ENCODE results near the gene PLAC8.
"Not testable (repeated sequence)": the region's sequence is repeated elsewhere in the genome, so short reads cannot be mapped to it uniquely, and the experiment has no call there.

PLAC8 gene

DNA sequence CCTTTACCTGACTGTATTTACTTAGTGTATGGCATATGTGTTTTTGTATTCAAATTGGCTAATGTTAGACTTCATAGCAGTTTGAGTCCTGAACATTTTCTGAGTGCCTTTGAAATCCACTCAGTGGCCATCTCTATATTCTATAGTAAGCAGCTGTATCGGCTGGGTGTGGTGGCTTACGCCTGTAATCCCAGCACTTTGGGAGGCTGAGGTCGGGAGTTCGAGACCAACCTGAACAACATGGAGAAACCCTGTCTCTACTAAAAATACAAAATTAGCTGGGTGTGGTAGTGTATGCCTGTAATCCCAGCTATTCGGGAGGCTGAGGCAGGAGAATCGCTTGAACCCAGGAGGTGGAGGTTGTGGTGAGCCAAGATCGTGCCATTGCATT is 2.8 kb downstream of the PLAC8 start:
- DNase-seq = not testable (repeated sequence)

DNA sequence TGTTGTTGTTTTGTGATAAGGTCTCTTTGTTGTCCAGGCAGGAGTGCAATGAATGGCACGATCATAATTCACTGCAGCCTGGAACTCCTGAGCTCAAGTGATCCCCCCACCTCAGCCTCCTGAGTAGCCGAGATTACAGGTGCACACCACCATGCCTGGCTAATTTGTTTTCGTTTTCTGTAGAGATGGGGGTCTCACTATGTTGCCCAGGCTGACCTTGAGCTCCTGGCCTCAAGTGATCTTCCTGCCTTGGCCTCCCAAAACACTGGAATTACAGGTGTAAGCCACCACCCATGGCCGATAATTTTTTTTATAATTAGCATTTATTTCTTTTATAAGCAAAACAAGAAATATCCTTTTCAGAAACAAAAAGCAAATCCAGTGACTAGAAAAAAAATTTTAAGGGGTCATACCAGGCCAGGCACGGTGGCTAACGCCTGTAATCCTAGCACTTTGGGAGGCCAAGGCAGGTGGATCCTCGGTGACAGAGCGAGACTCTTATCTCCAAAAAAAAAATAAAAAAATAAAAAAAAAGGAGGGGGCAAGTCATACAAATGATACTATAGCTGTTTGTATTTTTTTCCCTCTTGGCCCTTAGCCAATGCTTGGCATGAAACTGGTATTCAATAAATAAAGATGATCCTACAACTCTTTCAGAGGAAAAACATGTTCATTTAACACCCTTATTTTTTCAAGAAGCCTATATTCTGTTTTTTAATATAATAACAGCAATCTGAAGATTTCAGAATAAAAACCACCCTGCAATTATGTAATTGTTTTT is 3.4 kb downstream of the PLAC8 start:
- DNase-seq = no peak

DNA sequence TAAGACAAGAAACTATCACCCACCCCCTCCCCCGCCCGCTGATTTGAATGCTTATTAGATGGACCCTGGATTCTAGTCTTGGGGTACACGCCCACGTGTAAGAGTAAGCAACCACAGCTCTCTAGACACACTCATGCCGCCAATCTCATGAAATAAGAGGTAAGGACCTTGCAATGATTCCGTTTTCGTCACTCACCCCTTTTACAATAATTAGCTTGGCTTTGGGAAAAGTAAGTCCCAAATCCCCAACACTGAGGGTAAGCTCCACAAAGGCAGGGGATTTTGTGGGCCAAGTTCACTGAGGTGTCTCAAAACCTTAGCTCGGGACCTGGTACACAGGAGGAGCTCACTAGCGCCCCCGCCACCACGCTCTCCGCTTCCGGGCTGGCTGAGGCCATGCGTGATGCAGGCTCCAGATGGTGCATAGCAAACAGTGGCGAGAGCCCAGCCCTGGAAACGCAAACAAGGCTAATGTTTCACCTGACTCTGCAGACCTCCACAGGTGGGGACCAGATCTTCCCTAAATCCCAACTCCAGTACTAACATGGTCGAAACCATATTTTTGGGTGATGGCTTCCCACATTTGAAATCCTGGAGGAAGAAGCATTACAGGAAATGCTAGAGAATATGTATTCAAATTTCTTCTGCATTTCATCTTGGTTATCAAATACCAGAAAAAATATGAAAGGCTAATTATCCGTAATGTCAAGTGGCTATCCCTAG is 4.1 kb downstream of the PLAC8 start:
- DNase-seq = peak; percentile 92

DNA sequence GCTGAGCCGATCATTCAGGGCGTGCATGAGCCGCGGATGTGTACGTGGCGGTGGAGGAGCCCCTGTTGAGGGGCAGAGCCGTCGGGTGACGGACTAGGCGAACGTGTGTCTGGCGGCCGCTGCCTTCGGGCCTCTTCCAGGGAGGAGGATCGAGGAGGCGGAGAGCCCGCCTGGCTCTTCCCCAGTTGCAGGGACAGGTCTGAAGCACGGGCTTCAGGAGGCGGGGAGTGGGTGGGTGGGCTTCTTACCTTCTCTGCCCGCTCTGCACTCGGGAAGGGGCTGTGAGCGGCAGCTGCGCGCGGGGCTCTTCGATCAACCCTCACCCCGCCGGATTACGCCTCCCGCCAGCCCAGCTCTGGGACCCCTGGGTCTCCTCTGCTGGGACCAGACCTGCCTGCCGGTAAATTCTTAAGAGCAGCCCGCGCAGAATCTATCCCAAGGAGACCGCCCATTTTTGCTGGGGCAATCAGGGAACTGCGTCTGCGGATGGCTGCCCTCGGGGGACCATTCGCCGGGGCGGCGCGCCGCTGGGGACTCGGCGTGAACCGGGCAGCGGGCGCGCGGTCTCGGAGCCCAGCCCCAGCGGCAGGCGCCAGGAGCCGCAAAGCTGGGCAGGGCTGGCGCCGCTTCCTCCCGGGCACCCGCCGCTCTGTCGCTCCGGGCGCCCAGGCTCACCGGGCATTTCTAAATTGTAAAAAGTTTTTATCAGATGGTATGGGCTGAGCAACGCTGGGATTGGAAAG is 4.9 kb downstream of the PLAC8 start:
- DNase-seq = peak; percentile 76

DNA sequence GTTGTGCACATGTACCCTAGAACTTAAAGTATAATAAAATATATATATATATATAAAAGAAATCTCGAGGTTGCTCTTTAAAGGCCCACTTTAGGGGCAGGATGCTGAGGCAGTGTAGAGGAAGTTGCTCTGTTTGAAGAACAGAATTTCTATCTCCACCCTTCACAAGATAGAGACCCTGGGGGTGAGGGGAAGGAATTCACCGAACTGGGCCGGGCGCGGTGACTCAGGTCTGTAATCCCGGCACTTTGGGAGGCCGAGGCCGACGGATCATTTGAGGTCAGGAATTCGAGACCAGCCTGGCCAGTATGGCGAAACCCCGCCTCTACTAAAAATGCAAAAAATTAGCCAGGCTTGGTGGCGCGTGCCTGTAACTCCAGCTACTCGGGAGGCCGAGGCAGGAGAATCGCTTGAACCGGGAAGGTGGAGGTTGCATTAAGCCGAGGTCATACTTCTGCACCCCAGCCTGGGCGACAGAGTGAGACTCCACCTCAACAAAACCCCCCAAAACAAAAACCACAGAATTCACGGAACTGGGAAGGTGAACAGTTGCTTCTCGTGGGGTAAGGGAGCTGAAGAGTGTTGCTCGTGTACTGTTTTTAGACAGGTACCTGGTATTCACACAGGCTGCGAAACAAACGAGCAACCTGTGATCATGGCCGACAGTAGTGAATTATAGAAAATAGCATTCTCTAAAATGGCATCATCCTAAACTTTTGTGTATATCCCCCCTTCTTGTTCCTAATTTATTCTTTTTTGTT is 6.2 kb downstream of the PLAC8 start:
- no peak for DNase-seq

DNA sequence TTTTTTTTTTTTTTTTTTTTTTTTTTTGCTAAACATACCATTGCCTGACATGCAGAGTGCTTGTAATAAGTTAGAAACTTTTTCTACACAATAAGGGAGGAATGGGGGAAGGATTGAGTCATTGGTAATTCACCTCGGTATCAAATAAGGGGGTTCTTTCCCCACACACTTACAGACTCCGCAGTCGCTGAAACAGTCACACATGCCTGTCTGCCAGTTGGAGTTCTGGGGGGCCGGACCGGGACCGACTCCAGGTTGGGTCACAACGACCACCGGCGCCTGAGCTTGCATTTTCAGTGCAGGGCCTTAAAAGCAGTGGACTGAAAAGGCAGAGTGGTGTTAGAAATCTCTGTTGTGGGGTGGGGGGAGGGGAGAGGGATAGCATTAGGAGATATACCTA is 6.9 kb downstream of the PLAC8 start:
- DNase-seq = no peak

DNA sequence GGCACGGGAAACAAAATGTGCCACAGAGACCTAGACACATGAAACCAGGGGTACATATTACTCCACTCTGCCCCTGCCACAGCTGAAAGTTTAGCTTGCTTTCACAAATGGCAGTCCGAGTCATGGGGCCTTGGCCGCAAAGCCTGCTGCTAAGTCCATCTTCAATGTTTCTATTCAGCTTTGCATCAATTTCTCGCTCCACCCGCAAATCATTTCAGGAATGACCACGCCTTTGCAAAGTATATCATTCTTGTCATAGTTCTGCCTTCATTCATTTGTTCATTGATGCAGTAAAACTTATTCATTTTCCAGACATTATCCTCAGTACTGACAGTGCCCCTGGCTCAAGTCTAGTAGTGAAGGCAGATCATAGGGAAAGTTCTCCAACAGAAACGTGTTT is 9.5 kb downstream of the PLAC8 start:
- DNase-seq = no peak

DNA sequence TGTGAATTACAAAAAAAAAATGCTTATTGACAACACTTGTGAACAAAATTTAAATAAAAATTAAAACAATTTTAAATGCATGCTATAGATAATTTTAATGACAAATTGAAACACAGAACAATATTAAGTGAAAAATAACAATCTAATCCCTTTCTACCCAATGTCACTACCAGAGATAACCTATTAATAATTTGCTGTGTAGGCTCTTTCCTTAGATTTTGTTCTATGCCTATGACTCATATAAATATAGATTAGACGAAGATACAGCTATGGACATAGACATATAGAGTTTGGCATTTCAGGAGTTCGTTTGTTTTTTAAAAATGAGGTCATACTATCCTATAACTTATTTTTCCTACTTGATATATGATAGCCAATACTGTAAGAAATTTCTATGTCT is 18.1 kb downstream of the PLAC8 start:
- no peak for DNase-seq

DNA sequence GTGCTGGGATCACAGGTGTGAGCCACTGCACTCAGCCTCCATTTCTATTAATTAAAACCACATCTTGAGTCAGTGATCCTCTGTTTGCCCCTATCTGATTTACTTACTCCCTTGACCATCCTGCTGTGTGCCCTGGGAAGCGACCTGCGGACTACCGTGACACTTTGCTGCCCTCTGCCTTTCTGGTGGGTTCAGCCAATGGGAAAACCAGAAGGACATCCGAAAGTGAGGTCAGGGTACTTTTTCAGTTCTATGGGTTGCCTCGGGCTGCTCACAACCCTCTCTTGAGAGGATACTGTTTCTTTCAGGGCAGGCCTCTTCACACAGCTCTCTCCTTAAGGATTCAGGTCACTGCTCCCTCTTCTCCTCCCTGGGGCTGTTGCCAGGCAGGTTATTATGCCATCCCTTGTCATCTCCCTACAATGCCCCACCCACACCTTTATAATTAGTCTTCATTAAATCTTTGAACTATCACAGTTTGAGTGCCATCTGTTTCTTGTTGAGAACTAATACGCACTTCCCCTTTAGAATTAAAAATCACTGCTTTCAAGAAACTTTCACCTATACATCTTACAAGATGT is 21.4 kb downstream of the PLAC8 start:
- DNase-seq = no peak

DNA sequence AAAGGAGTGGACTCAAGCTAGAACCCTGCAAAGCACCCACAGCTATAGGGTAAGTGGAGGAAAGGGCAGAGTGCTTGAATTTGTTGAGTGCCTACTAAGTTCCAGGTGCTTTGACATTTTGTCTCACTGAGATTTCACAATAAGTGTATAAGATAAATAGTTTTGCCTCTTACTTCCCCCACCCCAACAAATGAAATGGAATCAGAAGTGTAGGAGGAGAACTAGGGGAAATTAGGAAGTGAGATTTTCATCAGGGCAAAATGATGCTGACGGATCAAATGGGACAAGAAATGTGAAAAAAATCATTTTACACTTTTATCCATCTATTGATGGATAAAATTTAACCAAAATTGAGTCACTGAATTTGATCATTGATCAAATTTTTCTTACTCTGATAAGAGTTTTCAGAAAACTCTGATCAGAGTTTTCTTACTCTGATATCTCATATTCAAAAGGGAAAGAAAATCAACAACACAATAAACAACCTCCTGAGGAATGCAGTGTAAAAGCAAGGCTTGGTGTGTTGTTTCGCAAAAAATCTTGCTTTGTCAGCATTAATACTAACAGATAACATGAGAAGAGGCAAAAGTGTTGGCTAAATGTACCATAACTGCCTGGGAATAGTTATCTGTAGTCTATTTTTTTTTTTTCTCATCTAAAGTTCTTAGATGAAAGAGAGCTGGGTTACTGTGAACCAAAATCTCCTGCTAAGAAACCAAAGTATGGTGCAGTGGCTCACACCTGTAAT is 24.9 kb downstream of the PLAC8 start:
- DNase-seq = no peak

DNA sequence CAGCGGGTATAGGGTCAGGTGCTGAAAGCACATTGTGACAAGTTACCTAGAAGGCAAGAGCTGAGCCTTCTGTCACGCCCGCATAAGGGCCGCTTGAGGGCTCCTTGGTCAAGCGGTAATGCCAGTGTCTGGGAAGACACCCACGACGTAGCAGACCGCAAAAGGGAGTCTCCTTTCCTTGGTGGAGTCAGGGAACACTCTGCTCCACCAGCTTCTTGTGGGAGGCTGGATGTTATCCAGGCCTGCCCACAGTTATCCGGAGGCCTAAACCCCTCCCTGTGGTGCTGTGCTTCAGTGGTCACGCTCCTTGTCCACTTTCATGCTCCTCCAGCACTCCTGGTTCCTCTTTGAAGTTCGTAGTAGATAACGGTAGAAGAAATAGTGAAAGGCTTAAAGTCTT is 29.6 kb downstream of the PLAC8 start:
- not testable (repeated sequence) for DNase-seq

DNA sequence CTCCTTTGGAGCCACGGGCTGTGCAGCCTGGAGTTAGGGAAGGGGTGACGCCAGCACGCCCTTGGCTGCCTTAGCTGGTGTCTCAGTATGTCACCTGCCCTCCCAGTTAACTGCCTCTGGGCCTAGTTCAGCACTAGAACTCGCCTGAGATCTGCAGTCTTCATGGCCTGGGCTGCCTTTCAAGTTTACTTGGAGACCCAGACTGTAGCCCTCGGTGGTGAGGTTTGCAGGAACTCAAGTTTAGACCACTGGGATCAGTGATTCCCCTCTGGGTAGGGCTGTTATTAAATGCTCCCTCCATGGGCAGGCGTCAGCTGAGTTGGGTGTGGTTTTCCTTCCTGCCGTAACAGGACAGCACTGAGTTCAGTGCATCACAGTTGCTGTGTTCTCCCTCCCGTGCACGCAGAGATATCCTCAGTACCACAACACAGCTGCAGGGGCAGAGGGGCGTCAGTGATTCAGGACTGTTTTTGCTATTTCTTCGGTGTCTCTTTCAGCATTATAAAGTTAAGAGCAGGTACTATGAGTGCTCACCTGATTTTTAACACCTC is 30.5 kb downstream of the PLAC8 start:
- DNase-seq = no peak

DNA sequence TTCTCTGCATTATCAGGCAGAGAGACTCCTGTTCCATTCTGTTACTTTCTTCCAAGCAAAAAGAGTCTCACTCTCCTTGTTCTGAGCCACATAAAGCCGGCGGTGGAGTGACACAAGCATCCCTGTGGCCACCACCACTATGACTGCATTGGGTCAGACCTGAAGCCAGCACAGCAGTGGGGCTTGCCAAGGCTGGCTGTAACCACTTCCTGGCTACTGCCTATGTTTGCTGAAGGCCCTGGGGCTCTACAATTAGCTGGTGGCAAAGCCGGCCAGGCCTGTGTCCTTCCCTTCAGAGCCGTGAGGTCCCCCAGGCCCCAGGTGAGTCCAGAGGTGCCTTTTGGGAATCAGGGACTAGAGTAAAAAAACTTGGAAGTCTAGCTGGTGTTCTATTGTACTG is 31.8 kb downstream of the PLAC8 start:
- no peak for DNase-seq

DNA sequence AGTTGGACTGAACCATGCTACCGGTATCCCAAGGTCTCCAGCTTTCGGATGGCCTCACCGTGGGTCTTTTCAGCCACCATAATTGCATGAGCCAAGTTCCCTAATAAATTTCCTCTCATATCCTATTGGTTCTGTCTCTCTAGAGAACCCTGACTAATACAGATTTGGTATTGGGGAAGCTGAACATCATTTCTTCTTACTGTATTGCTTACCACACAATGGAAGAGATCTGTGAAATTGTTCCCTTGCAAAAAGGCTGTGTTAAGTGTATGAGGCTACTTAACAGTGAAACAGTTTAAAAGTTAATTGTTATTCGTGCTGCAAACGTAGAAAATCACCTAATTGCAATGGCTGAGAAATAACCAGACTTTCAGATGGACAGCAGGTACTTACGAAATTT is 34.0 kb downstream of the PLAC8 start:
- no peak for DNase-seq

DNA sequence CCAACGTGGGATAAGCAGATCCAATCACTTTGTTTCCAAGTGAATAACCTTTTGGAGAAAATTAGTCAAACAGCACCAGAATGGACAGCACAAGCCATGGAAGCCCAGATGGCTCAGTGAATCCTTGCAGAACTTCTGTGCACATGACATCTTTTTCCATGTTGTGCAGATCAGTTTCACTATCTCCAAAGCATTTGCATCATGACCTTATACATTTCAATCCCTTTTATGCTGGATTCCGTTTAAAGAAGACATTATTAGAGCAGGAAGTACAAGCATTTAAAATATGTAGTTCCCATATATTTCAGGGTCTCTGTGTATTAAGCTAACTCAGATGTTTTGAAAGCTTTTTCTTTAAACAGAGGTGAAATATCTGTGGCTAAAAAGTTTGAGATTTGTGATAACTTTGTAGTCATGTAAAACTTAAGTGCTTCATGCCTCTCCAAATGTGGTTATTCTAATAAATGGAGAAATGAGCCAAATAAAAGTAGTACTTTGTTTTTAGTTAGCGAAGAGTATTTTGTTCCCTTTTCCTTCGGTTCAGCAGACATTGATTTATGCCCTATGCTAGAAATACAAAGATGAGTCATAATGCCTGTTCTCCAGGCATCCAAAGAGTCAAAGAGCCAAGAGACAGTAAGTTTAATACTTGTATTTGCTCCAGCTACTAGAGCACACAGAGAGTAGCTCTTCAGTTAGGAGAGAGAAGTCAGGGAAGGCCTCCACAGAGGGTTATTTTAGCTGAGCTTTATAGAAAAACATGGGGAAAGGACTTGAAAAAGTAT is 39.0 kb downstream of the PLAC8 start:
- no peak for DNase-seq

DNA sequence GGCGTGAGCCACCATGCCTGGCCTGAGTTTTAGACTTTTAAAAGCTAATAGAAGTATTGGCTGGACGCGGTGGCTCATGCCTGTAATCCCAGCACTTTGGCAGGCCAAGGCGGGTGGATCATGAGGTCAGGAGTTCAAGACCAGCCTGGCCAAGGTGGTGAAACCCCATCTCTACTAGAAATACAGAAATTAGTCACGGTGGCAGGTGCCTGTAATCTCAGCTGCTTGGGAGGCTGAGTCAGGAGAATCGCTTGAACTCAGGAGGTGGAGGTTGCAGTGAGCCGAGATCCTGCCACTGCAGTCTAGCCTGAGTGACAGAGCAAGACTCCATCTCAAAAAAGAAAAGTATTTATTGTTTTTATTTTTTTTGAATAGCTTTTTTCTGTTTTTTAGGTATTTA is 39.7 kb downstream of the PLAC8 start:
- not testable (repeated sequence) for DNase-seq

DNA sequence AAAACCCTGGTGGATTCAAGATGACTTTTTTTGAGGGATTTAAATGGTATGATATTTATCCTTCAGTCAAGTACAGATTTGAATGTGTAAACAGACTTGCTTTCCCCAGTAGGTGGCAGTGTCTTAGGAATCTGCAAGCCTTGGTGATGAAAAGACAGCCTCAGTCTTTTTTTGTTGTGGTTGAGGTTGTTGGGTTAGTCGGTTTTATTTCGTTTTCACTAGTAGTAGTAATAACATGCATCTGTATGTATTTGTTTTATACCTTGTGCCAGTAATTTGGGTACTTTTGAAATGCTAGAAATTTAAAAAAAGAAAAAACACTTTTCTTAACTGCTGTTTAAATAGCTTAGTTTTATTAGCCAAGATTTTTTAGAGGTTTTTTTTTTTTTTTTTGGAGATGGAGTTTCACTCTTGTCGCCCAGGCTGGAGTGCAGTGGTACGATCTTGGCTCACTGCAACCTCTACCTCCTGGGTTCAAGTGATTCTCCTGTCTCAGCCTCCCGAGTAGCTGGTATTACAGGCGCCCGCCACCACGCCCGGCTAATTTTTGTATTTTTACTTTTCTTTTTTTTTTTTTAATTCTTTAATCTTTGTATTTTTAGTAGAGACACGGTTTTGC is 40.3 kb downstream of the PLAC8 start:
- peak; percentile 0 for DNase-seq

DNA sequence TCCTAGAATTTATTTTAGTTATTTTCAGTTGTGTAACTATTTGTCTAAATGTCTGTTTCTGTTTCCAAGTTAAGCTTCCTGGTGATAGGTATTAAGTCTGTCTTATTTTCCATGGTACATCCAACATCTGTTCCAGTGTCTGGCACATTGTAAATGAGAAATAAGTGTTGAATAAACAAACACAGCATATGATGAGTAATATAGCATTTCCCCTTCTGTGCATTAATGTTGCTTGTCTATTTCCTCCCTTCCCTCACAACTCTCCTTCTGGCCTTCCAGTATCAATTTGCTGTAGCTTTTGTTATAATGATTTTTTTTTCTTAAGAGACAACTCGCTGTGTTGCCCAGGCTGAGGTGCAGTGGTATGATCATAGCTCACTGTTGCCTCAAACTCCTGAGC is 43.4 kb downstream of the PLAC8 start:
- no peak for DNase-seq

DNA sequence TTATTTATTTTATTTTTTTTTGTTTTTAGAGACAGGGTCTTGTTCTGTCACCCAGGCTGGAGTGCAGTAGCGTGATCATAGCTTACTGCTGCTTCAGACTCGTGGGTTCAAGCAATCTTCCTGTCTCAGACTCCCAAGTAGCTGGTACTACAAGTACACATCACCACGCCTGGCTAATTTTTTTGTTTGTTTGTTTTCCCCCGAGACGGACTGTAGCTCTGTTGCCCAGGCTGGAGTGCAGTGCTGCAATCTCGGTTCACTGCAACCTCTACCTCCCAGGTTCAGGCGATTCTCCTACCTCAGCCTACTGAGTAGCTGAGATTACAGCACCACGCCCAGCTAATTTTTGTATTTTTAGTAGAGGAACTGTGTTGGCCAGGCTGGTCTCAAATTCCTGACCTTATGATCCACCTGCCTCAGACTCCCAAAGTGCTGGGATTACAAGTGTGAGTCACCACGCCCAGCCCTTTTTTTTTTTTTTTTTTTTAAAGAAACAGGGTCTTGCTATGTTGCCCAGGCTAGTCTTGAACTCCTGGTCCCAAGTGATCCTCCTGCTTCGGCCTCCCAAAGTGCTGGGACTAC is 47.4 kb downstream of the PLAC8 start:
- no peak for DNase-seq

DNA sequence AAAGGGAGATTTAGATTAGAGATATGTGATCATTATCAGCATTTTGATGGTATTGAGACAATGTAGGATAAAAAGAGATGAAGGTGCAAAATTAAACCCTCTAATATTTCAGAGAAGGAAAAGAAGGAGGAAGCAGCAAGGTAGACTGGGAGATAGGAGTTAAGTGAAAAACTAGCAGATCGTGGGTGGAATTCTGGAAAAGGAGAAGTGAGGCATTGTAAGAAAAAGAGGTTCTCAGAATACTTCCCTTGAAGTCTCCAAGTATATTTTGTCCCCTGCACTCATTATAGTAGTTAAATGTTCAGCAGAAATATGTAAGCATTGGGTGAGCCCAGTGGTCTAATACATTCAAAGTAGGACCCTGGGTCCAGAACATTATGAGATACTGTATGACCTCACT is 49.3 kb downstream of the PLAC8 start:
- no peak for DNase-seq
